Loucy (cell line): ENCODE results near the gene KLHL40.

Source experiments
- H2AFZ ChIP-seq: fragments of 200-600 bp; sonication (generic); 2 replicates; pipeline ENCODE4 v1.6.0; 2016; ENCODE audit warnings: antibody characterized with exemption, mild to moderate bottlenecking, low read length, moderate library complexity
- H3F3A ChIP-seq: fragments of 200-600 bp; 2 replicates; pipeline ENCODE4 v1.6.0; 2016; ENCODE audit warnings: antibody characterized with exemption, low read depth, mild to moderate bottlenecking
- H3K27me3 ChIP-seq: fragments of 200-600 bp; sonication (generic); 2 replicates; pipeline ENCODE4 v1.6.1; 2014; ENCODE audit warnings: low read length, mild to moderate bottlenecking; ENCODE audit not compliant: insufficient read depth, poor library complexity, severe bottlenecking
- H3K36me3 ChIP-seq: fragments of 200-600 bp; sonication (generic); 2 replicates; pipeline ENCODE4 v1.6.1; 2016; ENCODE audit warnings: low read length; ENCODE audit not compliant: insufficient read depth
- H3K4me1 ChIP-seq: fragments of 200-600 bp; sonication (generic); 2 replicates; pipeline ENCODE4 v1.5.1; 2014; ENCODE audit warnings: low read length, mild to moderate bottlenecking; ENCODE audit not compliant: insufficient read depth, poor library complexity, severe bottlenecking
- H3K4me2 ChIP-seq: fragments of 200-600 bp; sonication (generic); 2 replicates; pipeline ENCODE4 v1.6.0; 2014; ENCODE audit warnings: antibody characterized with exemption, low read length, low read depth, mild to moderate bottlenecking; ENCODE audit not compliant: poor library complexity, severe bottlenecking
- H3K4me3 ChIP-seq: fragments of 200-600 bp; sonication (generic); 2 replicates; pipeline ENCODE4 v1.5.1; 2014; ENCODE audit warnings: low read length, mild to moderate bottlenecking, mixed read lengths; ENCODE audit not compliant: poor library complexity, severe bottlenecking
- H3K79me2 ChIP-seq: fragments of 200-600 bp; sonication (generic); 2 replicates; pipeline ENCODE4 v1.6.1; 2014; ENCODE audit warnings: low read length; ENCODE audit not compliant: insufficient read depth
- H3K9ac ChIP-seq: fragments of 200-600 bp; sonication (generic); 2 replicates; pipeline ENCODE4 v1.6.0; 2014; ENCODE audit warnings: mild to moderate bottlenecking, low read depth, low read length, moderate library complexity; ENCODE audit not compliant: poor library complexity, severe bottlenecking
- H3K9me2 ChIP-seq: fragments of 200-600 bp; sonication (generic); replicated peaks from 2 replicates; pipeline ENCODE4 v1.6.1; 2016; ENCODE audit warnings: low read depth, low read length, mixed read lengths
- H3K9me3 ChIP-seq: fragments of 200-600 bp; sonication (generic); 2 replicates; pipeline ENCODE4 v1.6.1; 2014; ENCODE audit warnings: mild to moderate bottlenecking, antibody characterized with exemption, low read length, low read depth; ENCODE audit not compliant: insufficient read depth
- H4K20me1 ChIP-seq: fragments of 200-600 bp; sonication (generic); 2 replicates; pipeline ENCODE4 v1.6.0; 2014; ENCODE audit warnings: antibody characterized with exemption, low read length, mild to moderate bottlenecking; ENCODE audit not compliant: insufficient read depth, poor library complexity, severe bottlenecking
- EZH2phosphoT487 ChIP-seq: fragments of 200-600 bp; IDR thresholded peaks from 2 replicates; pipeline ENCODE4 v1.6.1; 2018; ENCODE audit warnings: antibody characterized with exemption, mild to moderate bottlenecking, moderate library complexity, borderline replicate concordance
- TF ChIP-seq, protein P1 (sequence below): fragments of 200-600 bp; sonication (generic); conservative IDR thresholded peaks from 2 replicates; pipeline ENCODE4 v1.5.1; 2014; ENCODE audit warnings: mild to moderate bottlenecking, antibody characterized with exemption, low read length

KLHL40 gene

DNA sequence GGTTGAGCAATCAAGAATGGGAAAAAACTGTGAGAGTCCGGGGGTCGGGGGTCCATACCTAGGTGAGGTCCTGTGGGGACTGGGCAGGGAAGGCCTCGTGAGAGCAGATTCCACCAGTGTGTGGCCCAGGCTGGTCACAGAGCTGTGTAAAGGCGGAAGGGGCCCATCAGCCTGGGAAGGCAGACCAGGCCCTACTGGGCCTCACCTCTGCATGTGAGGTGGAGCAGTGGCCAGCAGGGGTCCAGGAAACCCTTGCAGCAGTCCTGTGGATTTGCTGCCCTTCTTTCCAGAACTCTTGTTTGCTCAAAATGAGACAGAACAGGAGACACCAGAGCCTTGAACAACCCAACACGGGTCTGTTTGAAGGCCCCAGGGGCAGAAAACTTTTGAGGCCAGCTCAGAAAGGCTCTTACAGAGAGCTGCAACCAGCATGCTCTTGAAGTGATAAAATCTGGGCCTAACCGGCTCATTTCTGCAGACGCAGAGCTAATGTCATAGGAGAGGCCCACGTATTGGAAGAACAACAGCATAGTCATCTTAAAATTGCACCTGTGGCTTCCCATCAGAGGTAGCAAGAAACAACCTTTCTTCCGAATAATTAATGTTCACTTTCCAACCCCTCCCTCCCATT, 47.6 kb downstream of the KLHL40 start:
- H3K36me3 ChIP-seq: no peaks in the 10 kb centered on the region
- no peak overlapping the region for H3K9ac ChIP-seq
- no peaks in the 10 kb centered on the region for H3K27me3 ChIP-seq
- no peaks in the 10 kb centered on the region for H3F3A ChIP-seq
- no peaks in the 10 kb centered on the region for H3K9me2 ChIP-seq
- no peak overlapping the region for H3K4me2 ChIP-seq
- TF ChIP-seq EZH2phosphoT487: no peak
- TF ChIP-seq, protein P1, sequence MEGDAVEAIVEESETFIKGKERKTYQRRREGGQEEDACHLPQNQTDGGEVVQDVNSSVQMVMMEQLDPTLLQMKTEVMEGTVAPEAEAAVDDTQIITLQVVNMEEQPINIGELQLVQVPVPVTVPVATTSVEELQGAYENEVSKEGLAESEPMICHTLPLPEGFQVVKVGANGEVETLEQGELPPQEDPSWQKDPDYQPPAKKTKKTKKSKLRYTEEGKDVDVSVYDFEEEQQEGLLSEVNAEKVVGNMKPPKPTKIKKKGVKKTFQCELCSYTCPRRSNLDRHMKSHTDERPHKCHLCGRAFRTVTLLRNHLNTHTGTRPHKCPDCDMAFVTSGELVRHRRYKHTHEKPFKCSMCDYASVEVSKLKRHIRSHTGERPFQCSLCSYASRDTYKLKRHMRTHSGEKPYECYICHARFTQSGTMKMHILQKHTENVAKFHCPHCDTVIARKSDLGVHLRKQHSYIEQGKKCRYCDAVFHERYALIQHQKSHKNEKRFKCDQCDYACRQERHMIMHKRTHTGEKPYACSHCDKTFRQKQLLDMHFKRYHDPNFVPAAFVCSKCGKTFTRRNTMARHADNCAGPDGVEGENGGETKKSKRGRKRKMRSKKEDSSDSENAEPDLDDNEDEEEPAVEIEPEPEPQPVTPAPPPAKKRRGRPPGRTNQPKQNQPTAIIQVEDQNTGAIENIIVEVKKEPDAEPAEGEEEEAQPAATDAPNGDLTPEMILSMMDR: no peak; the same call in 1 of the 2 replicates
- no peaks in the 10 kb centered on the region for H3K4me1 ChIP-seq
- no peaks in the 10 kb centered on the region for H4K20me1 ChIP-seq
- no peaks in the 10 kb centered on the region for H3K79me2 ChIP-seq
- H2AFZ ChIP-seq: no peak overlapping the region
- no peaks in the 10 kb centered on the region for H3K9me3 ChIP-seq
- H3K4me3 ChIP-seq: no peak overlapping the region

GRCh38 chr3:42733501-42734262, 48.3 kb downstream of the KLHL40 start:
- H3K4me2 ChIP-seq: no peak overlapping the region

GRCh38 chr3:42734263-42734860, 49.0 kb downstream of the KLHL40 start:
- no peaks in the 10 kb centered on the region for H3F3A ChIP-seq
- H3K9ac ChIP-seq: no peak overlapping the region
- no peak overlapping the region for H3K4me3 ChIP-seq
- no peaks in the 10 kb centered on the region for H3K36me3 ChIP-seq
- H3K79me2 ChIP-seq: no peaks in the 10 kb centered on the region
- no peaks in the 10 kb centered on the region for H3K9me3 ChIP-seq
- H3K4me2 ChIP-seq: no peak overlapping the region
- no peaks in the 10 kb centered on the region for H3K9me2 ChIP-seq
- no peak overlapping the region for H2AFZ ChIP-seq
- no peaks in the 10 kb centered on the region for H4K20me1 ChIP-seq
- H3K4me1 ChIP-seq: no peaks in the 10 kb centered on the region
- TF ChIP-seq, protein P1: no peak
- no peak for TF ChIP-seq EZH2phosphoT487
- H3K27me3 ChIP-seq: no peaks in the 10 kb centered on the region

More at GRCh38 chr3:42733501-42734262, 48.3 kb downstream of the KLHL40 start:
- no peak overlapping the region for H3K9ac ChIP-seq
- no peaks in the 10 kb centered on the region for H3K36me3 ChIP-seq
- H4K20me1 ChIP-seq: no peaks in the 10 kb centered on the region
- no peaks in the 10 kb centered on the region for H3K9me3 ChIP-seq
- H3K79me2 ChIP-seq: no peaks in the 10 kb centered on the region
- H3K4me1 ChIP-seq: no peaks in the 10 kb centered on the region
- TF ChIP-seq, protein P1: no peak
- TF ChIP-seq EZH2phosphoT487: no peak
- H3K4me3 ChIP-seq: no peak overlapping the region
- H3K27me3 ChIP-seq: no peaks in the 10 kb centered on the region
- H2AFZ ChIP-seq: no peak overlapping the region
- no peaks in the 10 kb centered on the region for H3K9me2 ChIP-seq
- no peaks in the 10 kb centered on the region for H3F3A ChIP-seq
